Mammary epithelial cell (primary cell): ENCODE results near the gene FAM177B.

Experiments
- EZH2 ChIP-seq: IDR thresholded peaks from 2 replicates; pipeline ENCODE4 v1.6.1; 2012; ENCODE audit warnings: low read length, inconsistent platforms, borderline replicate concordance
- TF ChIP-seq, protein P1 (sequence below), 2 donors: IDR thresholded peaks in 1 of 2; conservative IDR thresholded peaks in 1 of 2; 2 replicates each; pipeline ENCODE4 v1.5.1; 2011 to 2012; ENCODE audit warnings: inconsistent platforms in 2 of 2, low read length in 2 of 2, mild to moderate bottlenecking in 2 of 2, control low read depth in 1 of 2, low read depth in 1 of 2; ENCODE audit not compliant: insufficient read depth in 1 of 2; ENCODE audit errors: extremely low read depth in 1 of 2

DNA sequence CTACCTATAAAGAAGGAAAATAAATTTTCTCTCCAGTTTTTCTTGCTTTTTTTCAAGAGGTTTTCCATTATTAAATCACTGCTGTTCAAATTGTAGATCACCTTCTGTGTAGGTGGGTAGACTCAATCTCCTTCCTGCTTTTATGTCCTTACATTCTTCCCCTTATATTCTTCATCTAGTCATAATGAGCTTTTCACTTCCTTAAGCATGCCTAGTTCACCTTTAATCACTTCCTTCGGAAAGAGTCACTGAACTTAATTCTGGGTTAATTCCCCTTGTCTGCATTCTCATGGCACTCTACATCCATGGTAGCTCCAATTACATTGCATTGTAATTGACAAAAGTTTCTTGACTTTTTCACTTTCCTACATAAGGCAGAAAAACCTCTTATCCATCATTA lies 6.1 kb upstream of the FAM177B start:
- TF ChIP-seq, protein P1, sequence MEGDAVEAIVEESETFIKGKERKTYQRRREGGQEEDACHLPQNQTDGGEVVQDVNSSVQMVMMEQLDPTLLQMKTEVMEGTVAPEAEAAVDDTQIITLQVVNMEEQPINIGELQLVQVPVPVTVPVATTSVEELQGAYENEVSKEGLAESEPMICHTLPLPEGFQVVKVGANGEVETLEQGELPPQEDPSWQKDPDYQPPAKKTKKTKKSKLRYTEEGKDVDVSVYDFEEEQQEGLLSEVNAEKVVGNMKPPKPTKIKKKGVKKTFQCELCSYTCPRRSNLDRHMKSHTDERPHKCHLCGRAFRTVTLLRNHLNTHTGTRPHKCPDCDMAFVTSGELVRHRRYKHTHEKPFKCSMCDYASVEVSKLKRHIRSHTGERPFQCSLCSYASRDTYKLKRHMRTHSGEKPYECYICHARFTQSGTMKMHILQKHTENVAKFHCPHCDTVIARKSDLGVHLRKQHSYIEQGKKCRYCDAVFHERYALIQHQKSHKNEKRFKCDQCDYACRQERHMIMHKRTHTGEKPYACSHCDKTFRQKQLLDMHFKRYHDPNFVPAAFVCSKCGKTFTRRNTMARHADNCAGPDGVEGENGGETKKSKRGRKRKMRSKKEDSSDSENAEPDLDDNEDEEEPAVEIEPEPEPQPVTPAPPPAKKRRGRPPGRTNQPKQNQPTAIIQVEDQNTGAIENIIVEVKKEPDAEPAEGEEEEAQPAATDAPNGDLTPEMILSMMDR (conservative IDR thresholded peaks at IDR 0.05 in 1 of 2, IDR thresholded peaks at IDR 0.05 in 1 of 2; ENCODE audit: extremely low read depth in 1 of 2, insufficient read depth in 1 of 2, low read depth in 1 of 2, low read length in 2 of 2): no peak
- TF ChIP-seq EZH2: no peak
